ENCODE data around the gene ZFAND4. TPM values are rescaled to one million over a fixed set of nuclear protein-coding genes. Genes with fewer than 3 reads are reported as not detected.

The ZFAND4 gene
- total RNA-seq, 1 experiment from 2014 or later = 18.3 TPM

GRCh38 chr10:45599021-45599603, 73.5 kb downstream of the ZFAND4 start:
- DNase-seq (ENCODE audit: low spot score) = no peak
- no peak overlapping the region for H3K27ac Mint-ChIP-seq
- peaks cover 33% of the 10 kb centered on the region for H3K27me3 Mint-ChIP-seq (ENCODE audit: low read depth)
- TF ChIP-seq RORB (CRISPR knock-in tag; IDR thresholded peaks at IDR 0.05) = no peak
- TF ChIP-seq ZNF232 (CRISPR knock-in tag; IDR thresholded peaks at IDR 0.05) = no peak
- TF ChIP-seq SMAD3 (CRISPR knock-in tag; IDR thresholded peaks at IDR 0.05; ENCODE audit: borderline replicate concordance) = no peak
- TF ChIP-seq STAT6 (CRISPR knock-in tag; conservative IDR thresholded peaks at IDR 0.05; ENCODE audit: low read depth) = no peak
- no peak for TF ChIP-seq ATF2 (CRISPR knock-in tag; IDR thresholded peaks at IDR 0.05; ENCODE audit: borderline replicate concordance, low read depth)
- no peak for TF ChIP-seq PREB (CRISPR knock-in tag; IDR thresholded peaks at IDR 0.05; ENCODE audit: borderline replicate concordance)
- no peak for TF ChIP-seq ZMAT4 (CRISPR knock-in tag; IDR thresholded peaks at IDR 0.05)
- TF ChIP-seq ZNF396 (CRISPR knock-in tag; IDR thresholded peaks at IDR 0.05; ENCODE audit: borderline replicate concordance) = no peak
- no peak for TF ChIP-seq TEAD1 (CRISPR knock-in tag; IDR thresholded peaks at IDR 0.05)
- no peak for TF ChIP-seq ARID4B (CRISPR knock-in tag; IDR thresholded peaks at IDR 0.05; ENCODE audit: borderline replicate concordance)
- no peak for TF ChIP-seq ESRRA (CRISPR knock-in tag; IDR thresholded peaks at IDR 0.05; ENCODE audit: borderline replicate concordance)
- no peak for TF ChIP-seq ZNF532 (CRISPR knock-in tag; IDR thresholded peaks at IDR 0.05; ENCODE audit: borderline replicate concordance)
- TF ChIP-seq AR (CRISPR knock-in tag; IDR thresholded peaks at IDR 0.05) = no peak
- TF ChIP-seq NR1H2 (CRISPR knock-in tag; IDR thresholded peaks at IDR 0.05) = no peak
- no peak for TF ChIP-seq KAT7 (CRISPR knock-in tag; IDR thresholded peaks at IDR 0.05; ENCODE audit: borderline replicate concordance)
- no peak for TF ChIP-seq ZNF671 (CRISPR knock-in tag; IDR thresholded peaks at IDR 0.05)
- peaks cover 16% of the 10 kb centered on the region for H3K9me3 Mint-ChIP-seq
- ChIA-PET POLR2A (no interaction called here), CTCF (no interaction called here)
- ATAC-seq = no peak
- H3K4me1 Mint-ChIP-seq = peaks cover 9% of the 10 kb centered on the region
- H3K4me3 Mint-ChIP-seq = no peak overlapping the region
- peaks cover 6% of the 10 kb centered on the region; the same call in 1 of the 2 replicates for H3K36me3 Mint-ChIP-seq
